ENCODE data around the gene IQCM. TPM values are rescaled to one million over a fixed set of nuclear protein-coding genes. Genes with fewer than 3 reads are reported as not detected.

Gene IQCM
- total RNA-seq, 1 donor from 2014 or later, result not detected

GRCh38 chr4:149711593-149712365 is 103.9 kb downstream of the IQCM start:
- no peak for DNase-seq (ENCODE audit: low spot score, unreplicated experiment)
- no peak overlapping the region for H3K27ac Mint-ChIP-seq

GRCh38 chr4:149709640-149710039 is 106.0 kb downstream of the IQCM start:
- no peak overlapping the region for H3K27ac Mint-ChIP-seq
- no peak for DNase-seq (ENCODE audit: low spot score, unreplicated experiment)
- no peak for TF ChIP-seq CTCF (IDR thresholded peaks at IDR 0.05; ENCODE audit: unreplicated experiment)
- H3K36me3 Mint-ChIP-seq (ENCODE audit: insufficient read depth), result no peaks in the 10 kb centered on the region
- no peak overlapping the region for H3K4me3 Mint-ChIP-seq (ENCODE audit: low read depth)
- H3K4me1 Mint-ChIP-seq (ENCODE audit: low read depth), result no peaks in the 10 kb centered on the region
- no peaks in the 10 kb centered on the region for H3K9me3 Mint-ChIP-seq (ENCODE audit: low read depth)
- no peaks in the 10 kb centered on the region for H3K27me3 Mint-ChIP-seq

More at GRCh38 chr4:149711593-149712365, 103.9 kb downstream of the IQCM start:
- Mint-ChIP-seq H3K4me3 (ENCODE audit: low read depth) (no peak overlapping the region), H3K4me1 (ENCODE audit: low read depth) (no peaks in the 10 kb centered on the region), H3K27me3 (no peaks in the 10 kb centered on the region), H3K9me3 (ENCODE audit: low read depth) (no peaks in the 10 kb centered on the region), H3K36me3 (ENCODE audit: insufficient read depth) (no peaks in the 10 kb centered on the region)
- no peak for TF ChIP-seq CTCF (IDR thresholded peaks at IDR 0.05; ENCODE audit: unreplicated experiment)

GRCh38 chr4:149708513-149709130 is 107.0 kb downstream of the IQCM start:
- Mint-ChIP-seq H3K36me3 (ENCODE audit: insufficient read depth) (no peaks in the 10 kb centered on the region), H3K9me3 (ENCODE audit: low read depth) (no peaks in the 10 kb centered on the region), H3K4me3 (ENCODE audit: low read depth) (no peak overlapping the region), H3K27me3 (no peaks in the 10 kb centered on the region), H3K27ac (no peak overlapping the region), H3K4me1 (ENCODE audit: low read depth) (no peaks in the 10 kb centered on the region)
- DNase-seq (ENCODE audit: low spot score, unreplicated experiment), result no peak
- TF ChIP-seq CTCF (IDR thresholded peaks at IDR 0.05; ENCODE audit: unreplicated experiment), result no peak

GRCh38 chr4:149707862-149708261 is 107.8 kb downstream of the IQCM start:
- Mint-ChIP-seq H3K9me3 (ENCODE audit: low read depth) (no peaks in the 10 kb centered on the region), H3K27ac (no peak overlapping the region), H3K36me3 (ENCODE audit: insufficient read depth) (no peaks in the 10 kb centered on the region), H3K4me1 (ENCODE audit: low read depth) (no peaks in the 10 kb centered on the region), H3K27me3 (no peaks in the 10 kb centered on the region), H3K4me3 (ENCODE audit: low read depth) (no peak overlapping the region)
- no peak for TF ChIP-seq CTCF (IDR thresholded peaks at IDR 0.05; ENCODE audit: unreplicated experiment)
- no peak for DNase-seq (ENCODE audit: low spot score, unreplicated experiment)

GRCh38 chr4:149706942-149707341 is 108.7 kb downstream of the IQCM start:
- Mint-ChIP-seq H3K27me3 (no peaks in the 10 kb centered on the region), H3K36me3 (ENCODE audit: insufficient read depth) (no peaks in the 10 kb centered on the region), H3K27ac (no peak overlapping the region), H3K4me1 (ENCODE audit: low read depth) (no peaks in the 10 kb centered on the region), H3K9me3 (ENCODE audit: low read depth) (no peaks in the 10 kb centered on the region), H3K4me3 (ENCODE audit: low read depth) (no peak overlapping the region)
- DNase-seq (ENCODE audit: low spot score, unreplicated experiment), result no peak
- TF ChIP-seq CTCF (IDR thresholded peaks at IDR 0.05; ENCODE audit: unreplicated experiment), result no peak
